MG63 (cell line): Measurements from ENCODE around the gene GTF3C5. TPM values are rescaled to one million over a fixed set of nuclear protein-coding genes. Genes with fewer than 3 reads are reported as not detected.
"Not testable (repeated sequence)": the region's sequence is repeated elsewhere in the genome, so short reads cannot be mapped to it uniquely, and the experiment has no call there.

ENCODE experiments used
- DNase-seq: peaks from one replicate; pipeline ENCODE4 v3.0.0-alpha.2; 2020
- H3K27me3 ChIP-seq: fragments of 250-450 bp; sonication (Bioruptor Pico); 2 replicates; pipeline ENCODE4 v1.5.1; 2020; ENCODE audit warnings: mild to moderate bottlenecking, moderate library complexity
- H3K36me3 ChIP-seq: fragments of 250-450 bp; sonication (Bioruptor Pico); 2 replicates; pipeline ENCODE4 v1.5.1; 2020; ENCODE audit warnings: mild to moderate bottlenecking, moderate library complexity
- H3K4me3 ChIP-seq: fragments of 250-450 bp; sonication (Bioruptor Pico); 2 replicates; pipeline ENCODE4 v1.5.1; 2020; ENCODE audit warnings: mild to moderate bottlenecking, moderate library complexity
- H3K9me3 ChIP-seq: fragments of 250-450 bp; sonication (Bioruptor Pico); 2 replicates; pipeline ENCODE4 v1.5.1; 2020; ENCODE audit warnings: mild to moderate bottlenecking, moderate library complexity
- total RNA-seq: library from RNA; depleted of rRNA; stranded (reverse); fragments of >200 nt; shearing (Covaris generic); gene quantifications from 2 replicates; pipeline ENCODE4 v1.2.3, GENCODE V29; 2014; ENCODE audit warnings: low replicate concordance

The GTF3C5 gene
- total RNA-seq, 1 experiment from 2014 or later: 58.0 TPM

- Histone ChIP-seq H3K27me3 (peaks cover 2% of the 10 kb centered on the region; the same call in 1 of the 2 replicates), H3K9me3 (no peaks in the 10 kb centered on the region; the same call in 1 of the 2 replicates)
Measured at GRCh38 chr9:133008406-133008805, 22.4 kb upstream of the GTF3C5 start.

DNA sequence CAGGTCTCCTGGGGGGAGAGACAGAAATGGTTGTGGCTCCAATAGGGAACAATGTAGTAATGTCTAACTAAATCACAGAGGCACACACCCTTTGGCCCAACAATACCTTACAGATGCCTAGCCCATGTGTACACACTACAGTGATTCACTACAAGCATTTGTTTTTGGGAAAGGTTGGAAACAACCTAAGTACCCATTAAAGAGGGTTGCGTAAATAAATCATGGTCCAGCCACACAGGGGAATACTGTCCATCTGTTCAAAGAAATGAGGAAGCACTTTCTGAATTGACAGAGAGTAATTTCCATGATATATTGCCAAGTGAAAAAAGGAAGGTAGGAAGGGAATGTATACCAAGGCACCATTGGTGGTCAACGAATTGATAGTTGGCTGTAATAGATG is 22.0 kb upstream of the GTF3C5 start:
- Histone ChIP-seq H3K36me3 (no peaks in the 10 kb centered on the region), H3K27me3 (peaks cover 2% of the 10 kb centered on the region; the same call in 1 of the 2 replicates), H3K9me3 (no peaks in the 10 kb centered on the region; the same call in 1 of the 2 replicates), H3K4me3 (no peak overlapping the region)
- no peak for DNase-seq

More at GRCh38 chr9:133008406-133008805, 22.4 kb upstream of the GTF3C5 start:
- no peak for DNase-seq
- no peak overlapping the region for H3K4me3 ChIP-seq
- H3K36me3 ChIP-seq: no peaks in the 10 kb centered on the region

- H3K27me3 ChIP-seq: peaks cover 2% of the 10 kb centered on the region; the same call in 1 of the 2 replicates
- H3K36me3 ChIP-seq: no peaks in the 10 kb centered on the region
- H3K4me3 ChIP-seq: no peak overlapping the region
- DNase-seq: no peak
- no peaks in the 10 kb centered on the region; the same call in 1 of the 2 replicates for H3K9me3 ChIP-seq
Measured at GRCh38 chr9:133009906-133010582, 20.8 kb upstream of the GTF3C5 start.

- peaks cover 14% of the 10 kb centered on the region for H3K27me3 ChIP-seq
- H3K36me3 ChIP-seq: no peaks in the 10 kb centered on the region
- no peak for DNase-seq
- peaks cover 4% of the 10 kb centered on the region; the same call in 1 of the 2 replicates for H3K9me3 ChIP-seq
- no peak overlapping the region for H3K4me3 ChIP-seq
Measured at GRCh38 chr9:133014696-133015095, 16.1 kb upstream of the GTF3C5 start.

DNA sequence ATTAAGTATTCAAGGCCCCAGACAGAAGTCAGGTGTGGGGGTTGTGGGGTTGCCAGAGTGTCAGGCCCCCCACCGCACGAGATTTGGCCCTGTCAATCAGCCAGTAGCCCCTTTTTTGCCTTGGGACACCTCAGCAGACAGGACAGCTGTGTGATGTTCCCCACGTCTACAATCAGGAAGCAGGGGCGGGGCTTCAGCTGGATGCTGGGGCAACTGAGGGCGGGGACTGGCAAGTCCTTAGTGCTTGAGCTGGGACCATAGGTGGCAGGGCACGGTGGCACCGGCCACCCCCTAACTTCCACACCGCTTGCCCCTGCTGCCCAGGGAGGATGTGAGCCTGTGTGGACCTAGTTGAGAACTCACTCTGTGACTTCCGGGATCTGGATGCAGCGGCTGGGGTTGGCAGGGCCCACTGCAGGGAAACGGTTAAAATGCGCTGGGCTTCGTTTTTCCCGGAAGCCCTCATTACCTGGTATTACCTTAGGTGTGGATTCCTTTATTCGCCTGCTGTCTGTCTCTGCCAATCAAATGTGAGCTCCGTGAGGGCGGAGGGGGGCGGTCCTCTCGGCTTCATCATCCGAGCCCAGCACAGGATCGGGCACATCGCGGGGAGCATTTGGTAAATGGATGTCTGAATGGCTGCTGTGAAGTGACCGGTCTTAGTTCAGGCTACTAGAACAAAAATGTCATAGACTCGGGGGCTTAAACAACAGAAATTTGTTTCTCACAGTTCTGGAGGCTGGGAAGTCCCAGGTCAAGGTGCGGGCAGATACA is 7.5 kb upstream of the GTF3C5 start:
- Histone ChIP-seq H3K27me3 (no peaks in the 10 kb centered on the region), H3K4me3 (no peak overlapping the region), H3K9me3 (no peaks in the 10 kb centered on the region), H3K36me3 (no peaks in the 10 kb centered on the region)
- no peak for DNase-seq

DNA sequence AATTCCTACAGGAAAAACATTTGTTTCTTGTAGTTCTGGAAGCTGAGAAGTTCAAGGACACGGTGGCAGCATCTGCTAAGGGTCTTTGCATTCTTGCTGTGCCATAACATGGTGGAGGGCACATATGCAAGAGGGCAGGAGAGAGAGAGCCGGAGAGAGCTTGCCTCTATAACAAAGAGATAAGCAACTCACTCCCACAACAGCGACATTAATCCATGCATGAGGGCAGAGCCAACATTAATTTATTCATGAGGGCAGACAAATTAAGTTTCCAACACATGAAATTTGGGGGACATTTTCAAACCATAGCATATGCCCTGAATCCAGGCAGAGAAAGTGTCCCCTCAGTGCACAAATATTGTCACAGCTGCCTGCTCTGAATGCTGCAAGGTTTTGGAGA is 4.4 kb upstream of the GTF3C5 start:
- Histone ChIP-seq H3K36me3 (no peaks in the 10 kb centered on the region), H3K27me3 (no peaks in the 10 kb centered on the region), H3K9me3 (no peaks in the 10 kb centered on the region; the same call in 1 of the 2 replicates), H3K4me3 (no peak overlapping the region)
- no peak for DNase-seq

GRCh38 chr9:133027134-133027533 is 3.7 kb upstream of the GTF3C5 start:
- Histone ChIP-seq H3K4me3 (no peak overlapping the region), H3K27me3 (no peaks in the 10 kb centered on the region), H3K36me3 (peaks cover 3% of the 10 kb centered on the region), H3K9me3 (no peaks in the 10 kb centered on the region; the same call in 1 of the 2 replicates)
- DNase-seq: no peak

DNA sequence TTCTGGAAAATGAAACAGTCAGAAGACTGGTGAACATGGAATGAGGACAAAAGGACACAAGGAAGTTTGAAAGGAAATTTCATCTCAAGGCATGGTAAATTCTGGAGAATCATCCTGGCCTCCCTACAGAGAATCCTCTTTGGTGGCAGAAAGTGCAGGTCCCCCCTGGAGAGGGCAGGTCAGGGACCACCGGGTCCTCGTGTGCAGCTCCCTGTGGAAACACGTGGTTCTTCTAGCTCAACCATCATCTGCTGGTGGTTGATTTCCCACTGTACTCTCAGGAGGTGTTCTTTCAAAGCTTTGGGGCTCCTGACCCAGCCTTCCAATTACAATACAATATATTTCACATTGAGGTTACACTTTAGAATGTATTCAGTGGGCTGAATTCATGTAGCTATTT is 2.6 kb upstream of the GTF3C5 start:
- no peaks in the 10 kb centered on the region for H3K27me3 ChIP-seq
- no peak overlapping the region for H3K4me3 ChIP-seq
- H3K9me3 ChIP-seq: no peaks in the 10 kb centered on the region; the same call in 1 of the 2 replicates
- H3K36me3 ChIP-seq: peaks cover 13% of the 10 kb centered on the region
- DNase-seq: no peak

DNA sequence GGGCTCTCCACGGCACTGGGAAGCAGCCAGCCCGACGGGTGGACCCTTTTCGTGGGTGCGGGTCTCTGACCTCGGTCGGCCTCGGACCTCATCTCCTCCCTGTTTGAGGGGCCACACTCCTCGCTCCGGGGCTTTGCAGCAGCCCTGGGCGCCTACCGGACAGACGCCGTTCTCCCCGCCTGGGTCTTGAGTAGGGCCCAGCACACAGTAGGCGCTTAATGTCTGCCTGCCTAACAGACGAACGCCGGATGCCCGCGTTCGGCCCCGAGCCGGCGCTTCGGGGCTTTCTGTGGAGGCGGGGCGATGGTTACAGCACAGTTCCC is 842 bp upstream of the GTF3C5 start:
- Histone ChIP-seq H3K4me3 (peak overlapping the region; percentile 94), H3K36me3 (peaks cover 16% of the 10 kb centered on the region), H3K9me3 (no peaks in the 10 kb centered on the region; the same call in 1 of the 2 replicates), H3K27me3 (no peaks in the 10 kb centered on the region)
- no peak for DNase-seq

DNA sequence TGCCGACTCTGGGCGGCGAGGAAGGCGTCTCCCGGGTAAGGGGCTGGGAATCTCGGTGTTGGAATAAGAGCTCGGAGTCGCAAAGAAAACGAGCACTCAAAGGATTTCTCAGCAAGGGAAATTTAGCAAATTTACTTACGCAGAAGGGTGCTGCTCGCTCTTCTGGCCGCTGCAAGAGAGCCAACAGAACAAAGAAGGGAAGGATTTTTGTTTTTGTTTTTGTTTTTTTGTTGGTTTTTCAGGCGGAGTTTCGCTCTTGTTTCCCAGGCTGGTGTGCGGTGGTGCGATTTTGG is 279 bp downstream of the GTF3C5 start:
- H3K4me3 ChIP-seq: peak overlapping the region; percentile 94
- H3K36me3 ChIP-seq: peaks cover 16% of the 10 kb centered on the region
- H3K9me3 ChIP-seq: no peaks in the 10 kb centered on the region; the same call in 1 of the 2 replicates
- H3K27me3 ChIP-seq: no peaks in the 10 kb centered on the region
- no peak for DNase-seq

DNA sequence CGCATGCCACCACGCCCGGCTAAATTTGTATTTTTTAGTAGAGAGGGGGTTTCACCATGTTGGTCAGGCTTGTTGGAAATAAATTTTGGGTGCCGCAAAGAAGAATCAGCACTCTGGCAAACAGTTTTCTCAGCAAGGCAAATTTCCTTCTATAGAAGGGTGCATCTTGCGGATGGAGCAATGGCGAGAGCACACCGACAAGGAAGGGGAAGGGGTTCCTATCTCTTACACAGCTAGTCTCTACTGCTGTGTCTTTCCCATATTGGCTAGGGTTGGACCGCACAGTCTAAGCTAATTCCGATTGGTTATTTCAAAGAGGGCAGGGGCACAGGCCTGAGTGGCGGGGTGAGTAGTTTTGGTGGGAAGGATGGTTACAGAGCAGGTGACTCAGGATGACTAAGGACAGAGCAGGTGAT is 707 bp downstream of the GTF3C5 start:
- peaks cover 16% of the 10 kb centered on the region for H3K36me3 ChIP-seq
- H3K9me3 ChIP-seq: no peaks in the 10 kb centered on the region; the same call in 1 of the 2 replicates
- no peak for DNase-seq
- peak overlapping the region; percentile 94 for H3K4me3 ChIP-seq
- H3K27me3 ChIP-seq: no peaks in the 10 kb centered on the region

GRCh38 chr9:133032171-133032570 is 1.4 kb downstream of the GTF3C5 start:
- H3K9me3 ChIP-seq: no peaks in the 10 kb centered on the region; the same call in 1 of the 2 replicates
- peak overlapping the region; percentile 94; the same call in 1 of the 2 replicates for H3K4me3 ChIP-seq
- H3K36me3 ChIP-seq: peaks cover 16% of the 10 kb centered on the region
- DNase-seq: no peak
- H3K27me3 ChIP-seq: no peaks in the 10 kb centered on the region

DNA sequence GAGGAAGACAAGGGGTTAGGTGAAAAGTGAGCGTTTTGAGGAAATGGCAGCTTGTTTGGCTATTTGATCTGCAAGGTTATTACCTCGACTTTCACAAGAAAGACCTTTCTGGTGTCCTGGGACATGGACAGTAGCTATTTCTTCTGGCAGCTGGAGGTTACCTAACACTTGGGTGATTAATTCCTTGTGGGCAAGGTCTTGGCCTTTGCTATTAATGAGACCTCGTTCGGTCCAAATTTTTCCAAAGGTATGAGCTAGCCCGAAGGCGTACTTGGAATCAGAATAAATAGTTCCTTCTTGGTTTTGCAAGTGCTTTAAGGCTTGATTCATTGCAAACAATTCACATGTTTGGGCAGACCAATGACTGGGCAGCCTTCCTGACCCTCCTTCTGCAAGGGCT is 4.9 kb downstream of the GTF3C5 start:
- H3K36me3 ChIP-seq: peaks cover 19% of the 10 kb centered on the region
- no peaks in the 10 kb centered on the region; the same call in 1 of the 2 replicates for H3K9me3 ChIP-seq
- no peaks in the 10 kb centered on the region for H3K27me3 ChIP-seq
- DNase-seq: no peak
- H3K4me3 ChIP-seq: no peak overlapping the region

DNA sequence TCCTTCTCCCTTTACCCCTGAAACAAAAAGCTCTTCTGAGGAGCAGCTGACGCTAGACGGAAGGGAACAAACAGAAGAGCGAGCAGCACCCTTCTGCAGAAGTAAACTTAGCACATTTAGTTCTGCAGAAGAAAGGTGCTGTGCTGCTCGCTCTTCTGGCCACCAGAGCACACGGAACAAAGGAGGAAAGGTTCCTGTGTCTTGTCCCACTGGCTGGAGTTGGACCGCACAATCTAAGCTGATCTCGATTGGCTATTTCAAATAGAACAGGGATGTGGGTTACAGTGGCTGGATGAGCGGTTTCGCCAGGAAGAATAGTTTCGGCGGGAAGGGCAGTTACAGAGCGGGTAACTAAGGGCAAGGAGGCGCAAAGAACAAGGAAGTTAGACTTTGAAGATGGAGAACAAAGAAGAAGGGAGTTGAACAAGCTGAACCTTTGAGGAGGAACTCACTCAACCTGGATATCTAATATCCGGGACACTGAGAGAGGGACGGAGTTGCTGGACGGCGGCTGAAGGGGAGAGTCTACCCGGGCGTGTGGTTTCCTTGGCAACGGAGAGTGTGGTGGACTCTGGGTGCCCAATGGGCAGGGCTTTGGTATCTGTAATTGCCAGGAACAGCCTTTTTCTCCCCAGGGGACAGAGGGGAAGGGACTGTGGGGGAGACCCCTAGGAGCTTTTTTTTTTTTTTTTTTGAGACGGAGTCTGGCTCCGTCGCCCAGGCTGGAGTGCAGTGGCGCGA is 7.1 kb downstream of the GTF3C5 start:
- Histone ChIP-seq H3K9me3 (no peaks in the 10 kb centered on the region), H3K27me3 (no peaks in the 10 kb centered on the region)
- no peak for DNase-seq

GRCh38 chr9:133040892-133041479 is 10.2 kb downstream of the GTF3C5 start:
- not testable (repeated sequence) for H3K4me3 ChIP-seq, H3K27me3 ChIP-seq, H3K9me3 ChIP-seq
- peak; percentile 43 for DNase-seq
- H3K36me3 ChIP-seq: peaks cover 33% of the 10 kb centered on the region

More for the DNA sequence above, 7.1 kb downstream of the GTF3C5 start:
- H3K36me3 ChIP-seq: peaks cover 18% of the 10 kb centered on the region
- H3K4me3 ChIP-seq: no peak overlapping the region

DNA sequence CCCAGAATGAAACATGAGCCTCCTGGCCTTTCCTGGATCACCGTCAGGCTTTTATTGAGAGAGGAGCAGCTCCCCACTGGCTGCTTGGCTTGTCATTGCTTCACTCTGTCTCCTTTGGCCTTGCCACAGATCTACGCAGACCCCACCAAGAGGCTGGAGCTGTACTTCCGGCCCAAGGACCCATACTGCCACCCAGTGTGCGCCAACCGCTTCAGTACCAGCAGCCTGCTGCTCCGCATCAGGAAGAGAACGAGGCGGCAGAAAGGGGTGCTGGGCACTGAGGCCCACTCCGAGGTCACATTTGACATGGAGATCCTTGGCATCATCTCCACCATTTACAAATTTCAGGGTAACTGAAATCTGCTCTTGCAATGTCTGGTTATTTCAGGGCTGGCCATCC is 11.2 kb downstream of the GTF3C5 start:
- H3K36me3 ChIP-seq: peaks cover 33% of the 10 kb centered on the region
- no peak for DNase-seq
- H3K4me3 ChIP-seq: no peak overlapping the region
- no peaks in the 10 kb centered on the region for H3K27me3 ChIP-seq
- no peaks in the 10 kb centered on the region for H3K9me3 ChIP-seq

- no peak for DNase-seq
- no peak overlapping the region for H3K4me3 ChIP-seq
- no peaks in the 10 kb centered on the region for H3K9me3 ChIP-seq
- no peaks in the 10 kb centered on the region for H3K27me3 ChIP-seq
- H3K36me3 ChIP-seq: peaks cover 33% of the 10 kb centered on the region
Measured at GRCh38 chr9:133042676-133043075, 11.9 kb downstream of the GTF3C5 start.
